ENCODE data around the gene FREM2.

FREM2 gene

GRCh38 chr13:38879278-38879677, 192.4 kb downstream of the FREM2 start:
- Histone ChIP-seq H4K20me1 (ENCODE audit: insufficient read depth, low read length) (no peaks in the 10 kb centered on the region), H3F3A (ENCODE audit: insufficient read depth, low read length) (no peaks in the 10 kb centered on the region), H2AFZ (ENCODE audit: low read length) (no peak overlapping the region), H3K36me3 (replicated peaks; ENCODE audit: insufficient read depth, low read length) (no peaks in the 10 kb centered on the region), H3K9me2 (replicated peaks; ENCODE audit: insufficient read depth, low read length) (no peaks in the 10 kb centered on the region), H3K79me2 (ENCODE audit: low read length) (no peaks in the 10 kb centered on the region), H3K4me2 (ENCODE audit: low read depth, low read length) (no peak overlapping the region), H3K4me3 (ENCODE audit: low read length) (no peak overlapping the region), H3K9ac (ENCODE audit: low read length) (no peak overlapping the region), H3K27me3 (replicated peaks; ENCODE audit: insufficient read depth, low read length) (no peaks in the 10 kb centered on the region), H3K4me1 (ENCODE audit: low read length) (no peaks in the 10 kb centered on the region), H3K9me3 (replicated peaks; ENCODE audit: insufficient read depth, low read length) (no peaks in the 10 kb centered on the region), H3K27ac (ENCODE audit: low read length) (no peak overlapping the region)
- DNase-seq, result no peak
- TF ChIP-seq CTCF (IDR thresholded peaks at IDR 0.05; ENCODE audit: low read length) (no peak), EZH2phosphoT487 (IDR thresholded peaks at IDR 0.05; ENCODE audit: low read length) (no peak), EZH2 (optimal IDR thresholded peaks at IDR 0.05; ENCODE audit: low read depth, low read length) (no peak)

- H3K79me2 ChIP-seq (ENCODE audit: low read length), result no peaks in the 10 kb centered on the region
- H4K20me1 ChIP-seq (ENCODE audit: insufficient read depth, low read length), result no peaks in the 10 kb centered on the region
- H3K4me3 ChIP-seq (ENCODE audit: low read length), result no peak overlapping the region
- no peak overlapping the region for H3K4me2 ChIP-seq (ENCODE audit: low read depth, low read length)
- no peaks in the 10 kb centered on the region for H3K36me3 ChIP-seq (replicated peaks; ENCODE audit: insufficient read depth, low read length)
- H3K9me2 ChIP-seq (replicated peaks; ENCODE audit: insufficient read depth, low read length), result no peaks in the 10 kb centered on the region
- no peaks in the 10 kb centered on the region for H3K9me3 ChIP-seq (replicated peaks; ENCODE audit: insufficient read depth, low read length)
- no peak overlapping the region for H3K9ac ChIP-seq (ENCODE audit: low read length)
- H3F3A ChIP-seq (ENCODE audit: insufficient read depth, low read length), result no peaks in the 10 kb centered on the region
- no peaks in the 10 kb centered on the region for H3K27me3 ChIP-seq (replicated peaks; ENCODE audit: insufficient read depth, low read length)
- TF ChIP-seq CTCF (IDR thresholded peaks at IDR 0.05; ENCODE audit: low read length) (no peak), EZH2phosphoT487 (IDR thresholded peaks at IDR 0.05; ENCODE audit: low read length) (no peak), EZH2 (optimal IDR thresholded peaks at IDR 0.05; ENCODE audit: low read depth, low read length) (no peak)
- H2AFZ ChIP-seq (ENCODE audit: low read length), result no peak overlapping the region
- no peak overlapping the region for H3K27ac ChIP-seq (ENCODE audit: low read length)
- no peak for DNase-seq
- no peaks in the 10 kb centered on the region for H3K4me1 ChIP-seq (ENCODE audit: low read length)
These were observed 192.9 kb downstream of the FREM2 start for GRCh38 chr13:38879786-38880185.

- Histone ChIP-seq H3K36me3 (replicated peaks; ENCODE audit: insufficient read depth, low read length) (no peaks in the 10 kb centered on the region), H3K9me3 (replicated peaks; ENCODE audit: insufficient read depth, low read length) (no peaks in the 10 kb centered on the region), H3K27ac (ENCODE audit: low read length) (no peak overlapping the region), H3F3A (ENCODE audit: insufficient read depth, low read length) (no peaks in the 10 kb centered on the region), H3K4me3 (ENCODE audit: low read length) (no peak overlapping the region), H3K79me2 (ENCODE audit: low read length) (no peaks in the 10 kb centered on the region), H3K9ac (ENCODE audit: low read length) (no peak overlapping the region), H3K9me2 (replicated peaks; ENCODE audit: insufficient read depth, low read length) (no peaks in the 10 kb centered on the region), H3K4me2 (ENCODE audit: low read depth, low read length) (no peak overlapping the region), H2AFZ (ENCODE audit: low read length) (no peak overlapping the region), H3K4me1 (ENCODE audit: low read length) (no peaks in the 10 kb centered on the region), H3K27me3 (replicated peaks; ENCODE audit: insufficient read depth, low read length) (no peaks in the 10 kb centered on the region), H4K20me1 (ENCODE audit: insufficient read depth, low read length) (no peaks in the 10 kb centered on the region)
- TF ChIP-seq EZH2 (optimal IDR thresholded peaks at IDR 0.05; ENCODE audit: low read depth, low read length) (no peak), CTCF (IDR thresholded peaks at IDR 0.05; ENCODE audit: low read length) (no peak), EZH2phosphoT487 (IDR thresholded peaks at IDR 0.05; ENCODE audit: low read length) (no peak)
- no peak for DNase-seq
These were observed 193.5 kb downstream of the FREM2 start for GRCh38 chr13:38880397-38880796.

Measured in MM.1S (cell line).